Body of pancreas (tissue), 4 donors: ENCODE results near the gene SLC15A4.

Experiments
- POLR2A ChIP-seq, 3 donors: fragments of 450-650 bp; IDR thresholded peaks; one replicate each; pipeline ENCODE4 v1.6.1; 2016; ENCODE audit warnings: antibody characterized with exemption in 3 of 3, mild to moderate bottlenecking in 2 of 3
- TF ChIP-seq, protein P1 (sequence below), 7 experiments: fragments of 450-650 bp in 4 of 7; fragments of 200-600 bp in 3 of 7; sonication (generic) in 3 of 7; IDR thresholded peaks; one replicate each; pipeline ENCODE4 v1.5.1; 2016 to 2019; ENCODE audit warnings: antibody characterized with exemption in 7 of 7

DNA sequence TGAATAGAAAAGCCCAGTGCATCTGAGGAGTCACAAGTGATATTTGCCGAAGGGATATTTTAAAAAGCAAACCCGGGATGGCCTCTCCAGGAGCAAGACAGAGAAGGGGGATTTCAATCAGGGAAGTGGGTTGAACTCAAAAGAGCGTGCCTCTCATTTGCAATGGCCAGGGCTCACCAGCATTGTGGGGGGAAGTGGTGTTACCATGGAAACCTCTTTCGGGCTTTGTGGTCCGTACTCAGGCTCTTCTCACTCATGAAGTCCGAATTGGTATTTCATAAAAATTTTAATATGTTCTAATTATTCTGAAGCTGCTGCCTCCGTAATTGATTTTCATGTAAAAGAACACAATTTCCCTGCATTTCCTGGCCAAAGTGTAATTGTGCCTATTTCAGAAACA lies 79.8 kb downstream of the SLC15A4 start:
- TF ChIP-seq, protein P1, sequence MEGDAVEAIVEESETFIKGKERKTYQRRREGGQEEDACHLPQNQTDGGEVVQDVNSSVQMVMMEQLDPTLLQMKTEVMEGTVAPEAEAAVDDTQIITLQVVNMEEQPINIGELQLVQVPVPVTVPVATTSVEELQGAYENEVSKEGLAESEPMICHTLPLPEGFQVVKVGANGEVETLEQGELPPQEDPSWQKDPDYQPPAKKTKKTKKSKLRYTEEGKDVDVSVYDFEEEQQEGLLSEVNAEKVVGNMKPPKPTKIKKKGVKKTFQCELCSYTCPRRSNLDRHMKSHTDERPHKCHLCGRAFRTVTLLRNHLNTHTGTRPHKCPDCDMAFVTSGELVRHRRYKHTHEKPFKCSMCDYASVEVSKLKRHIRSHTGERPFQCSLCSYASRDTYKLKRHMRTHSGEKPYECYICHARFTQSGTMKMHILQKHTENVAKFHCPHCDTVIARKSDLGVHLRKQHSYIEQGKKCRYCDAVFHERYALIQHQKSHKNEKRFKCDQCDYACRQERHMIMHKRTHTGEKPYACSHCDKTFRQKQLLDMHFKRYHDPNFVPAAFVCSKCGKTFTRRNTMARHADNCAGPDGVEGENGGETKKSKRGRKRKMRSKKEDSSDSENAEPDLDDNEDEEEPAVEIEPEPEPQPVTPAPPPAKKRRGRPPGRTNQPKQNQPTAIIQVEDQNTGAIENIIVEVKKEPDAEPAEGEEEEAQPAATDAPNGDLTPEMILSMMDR (IDR thresholded peaks at IDR 0.05) = no peak
- TF ChIP-seq POLR2A (IDR thresholded peaks at IDR 0.05) = no peak
